Natural killer cell treated with Interleukin-12 subunit alpha and Interleukin-12 subunit beta and Interleukin-15 and Interleukin-18, amount 100 ng/mL, for 72 hours (primary cell): Measurements from ENCODE around the gene DBNDD1. TPM values are rescaled to one million over a fixed set of nuclear protein-coding genes. Genes with fewer than 3 reads are reported as not detected.
A peak's percentile ranks its signal among the peaks of the same experiment; 100 is the strongest.

ENCODE experiments used
- ATAC-seq, 2 donors: fragments of 150-1000 bp; cut with Tn5 transposase in 1 of 2; sonication (Bioruptor Pico), chemical (Tn5 transposase) in 1 of 2; 2 replicates each; pipeline ENCODE4 v1.10.0; 2021
- DNase-seq: peaks from one replicate; pipeline ENCODE4 v3.0.0; 2022; ENCODE audit warnings: low spot score
- H3K27ac Mint-ChIP-seq, 2 donors: 1 replicate in 1 of 2; 2 replicates in 1 of 2; pipeline ENCODE4 v1.8.0; 2022; ENCODE audit warnings: mixed read lengths in 2 of 2, mild to moderate bottlenecking in 1 of 2, moderate library complexity in 1 of 2
- H3K27me3 Mint-ChIP-seq, 2 donors: 1 replicate in 1 of 2; 2 replicates in 1 of 2; pipeline ENCODE4 v1.8.0; 2022; ENCODE audit warnings: mixed read lengths in 2 of 2
- H3K36me3 Mint-ChIP-seq: one replicate; pipeline ENCODE4 v1.8.0; 2022; ENCODE audit warnings: mixed read lengths
- H3K4me1 Mint-ChIP-seq, 2 donors: 1 replicate in 1 of 2; 2 replicates in 1 of 2; pipeline ENCODE4 v1.8.0; 2022; ENCODE audit warnings: low read depth in 2 of 2, mixed read lengths in 2 of 2, mild to moderate bottlenecking in 1 of 2
- H3K4me3 Mint-ChIP-seq: one replicate; pipeline ENCODE4 v1.8.0; 2022; ENCODE audit warnings: mixed read lengths
- H3K9me3 Mint-ChIP-seq: 2 replicates; pipeline ENCODE4 v1.8.0; 2022; ENCODE audit warnings: mixed read lengths
- total RNA-seq, 2 donors: library from RNA; stranded (reverse); gene quantifications; one replicate each; pipeline ENCODE4 v1.2.3, GENCODE V29; 2022

Gene DBNDD1
- total RNA-seq, 2 donors from 2014 or later = not detected

- no peak for DNase-seq
- peak; percentile 14 to 33 for ATAC-seq
- peak overlapping the region; percentile 88 to 97 for H3K27ac Mint-ChIP-seq
- peaks cover 7% of the 10 kb centered on the region for H3K36me3 Mint-ChIP-seq
- no peaks in the 10 kb centered on the region for H3K27me3 Mint-ChIP-seq
- H3K4me3 Mint-ChIP-seq = peak overlapping the region; percentile 34
- H3K9me3 Mint-ChIP-seq = no peaks in the 10 kb centered on the region
- peaks cover 14 to 16% of the 10 kb centered on the region in 2 donors for H3K4me1 Mint-ChIP-seq
These were observed 12.1 kb upstream of the DBNDD1 start for GRCh38 chr16:90031186-90031930.

DNA sequence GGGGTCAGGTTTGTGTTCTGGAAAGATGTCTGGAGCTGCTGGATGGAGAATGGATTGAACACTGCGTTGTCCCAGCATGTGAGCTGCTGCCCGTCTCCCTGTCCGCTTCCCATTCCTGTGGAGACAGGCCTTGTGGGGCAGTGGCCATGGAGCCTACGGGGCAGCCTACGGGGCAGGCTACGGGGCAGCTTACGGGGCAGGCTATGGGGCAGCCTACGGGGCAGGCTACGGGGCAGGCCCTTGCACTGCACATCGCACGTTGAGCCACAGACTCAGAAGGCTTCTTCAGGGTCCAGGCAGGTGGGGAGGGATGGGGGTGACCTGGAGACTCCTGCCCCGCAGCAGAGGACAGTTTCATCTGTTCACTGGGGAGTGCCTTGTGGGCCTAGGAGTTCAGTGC is 9.7 kb upstream of the DBNDD1 start:
- H3K9me3 Mint-ChIP-seq = no peaks in the 10 kb centered on the region
- no peaks in the 10 kb centered on the region for H3K27me3 Mint-ChIP-seq
- H3K4me3 Mint-ChIP-seq = no peak overlapping the region
- peaks cover 17 to 21% of the 10 kb centered on the region in 2 donors for H3K4me1 Mint-ChIP-seq
- peak in 1 of 2 donors; percentile 20 for ATAC-seq
- H3K36me3 Mint-ChIP-seq = peaks cover 7% of the 10 kb centered on the region
- DNase-seq = peak; percentile 48
- H3K27ac Mint-ChIP-seq = no peak overlapping the region

- no peak overlapping the region for H3K27ac Mint-ChIP-seq
- DNase-seq = peak; percentile 31
- H3K4me3 Mint-ChIP-seq = no peak overlapping the region
- peaks cover 7% of the 10 kb centered on the region for H3K36me3 Mint-ChIP-seq
- H3K9me3 Mint-ChIP-seq = no peaks in the 10 kb centered on the region
- H3K27me3 Mint-ChIP-seq = no peaks in the 10 kb centered on the region
- H3K4me1 Mint-ChIP-seq = peaks cover 17 to 21% of the 10 kb centered on the region in 2 donors
- ATAC-seq = no peak
These were observed 8.4 kb upstream of the DBNDD1 start for GRCh38 chr16:90027611-90028010.

- Mint-ChIP-seq H3K9me3 (no peaks in the 10 kb centered on the region), H3K36me3 (peaks cover 5% of the 10 kb centered on the region), H3K27me3 (no peaks in the 10 kb centered on the region), H3K4me3 (no peak overlapping the region), H3K4me1 (peaks cover 14 to 18% of the 10 kb centered on the region in 2 donors), H3K27ac (no peak overlapping the region)
- peak; percentile 18 to 45 for ATAC-seq
- peak; percentile 58 for DNase-seq
These were observed 6.9 kb upstream of the DBNDD1 start for GRCh38 chr16:90026135-90026534.

GRCh38 chr16:90023078-90023447 is 3.8 kb upstream of the DBNDD1 start:
- Mint-ChIP-seq H3K4me3 (no peak overlapping the region), H3K9me3 (no peaks in the 10 kb centered on the region), H3K4me1 (peaks cover 18 to 19% of the 10 kb centered on the region in 2 donors), H3K27ac (peak overlapping the region in 1 of 2 donors; percentile 23), H3K27me3 (peaks cover 6 to 7% of the 10 kb centered on the region in 2 donors), H3K36me3 (peaks cover 5% of the 10 kb centered on the region)
- no peak for ATAC-seq
- peak; percentile 16 for DNase-seq

DNA sequence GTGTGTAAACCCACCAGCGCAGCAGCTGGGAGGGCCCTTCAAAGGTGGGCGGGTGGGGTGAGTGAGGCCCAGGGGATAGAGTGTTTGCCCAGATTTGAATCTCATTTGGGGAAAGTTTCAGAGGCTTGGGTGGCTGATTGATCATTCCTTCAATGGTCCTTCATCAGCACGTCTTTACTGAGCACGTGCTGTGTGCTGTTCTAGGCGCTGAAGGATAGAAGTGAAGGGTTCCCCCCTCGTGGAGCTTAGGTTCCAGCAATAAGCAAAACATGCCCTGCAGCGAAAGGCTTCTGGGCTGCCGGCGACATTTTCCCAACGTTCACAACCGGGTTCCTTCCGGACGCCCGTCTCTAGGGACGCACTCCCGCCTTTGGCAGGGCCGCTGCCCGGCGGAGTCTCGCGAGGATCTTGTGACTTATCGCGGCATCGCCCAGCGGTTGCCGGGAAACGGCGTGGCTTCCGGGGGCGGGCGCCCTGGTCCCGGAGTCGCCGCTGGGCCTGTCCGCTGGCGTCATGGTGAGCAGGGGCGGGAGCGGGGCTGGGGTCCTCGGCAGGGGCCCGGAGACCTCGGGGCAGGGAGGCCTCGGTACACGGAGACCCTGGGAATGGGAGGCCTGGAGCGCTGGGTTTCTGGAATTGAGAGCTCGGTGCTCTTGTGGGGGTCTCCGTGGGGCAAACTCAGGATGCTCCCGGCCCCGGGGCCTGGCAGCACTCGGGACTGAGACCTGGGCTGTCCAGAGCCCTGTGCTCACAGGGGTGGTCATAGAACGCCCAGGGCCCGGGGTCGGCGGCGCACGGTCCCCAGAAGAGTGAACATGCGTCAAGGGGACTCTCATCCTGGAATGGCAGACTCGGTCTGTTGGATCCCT is 3.2 kb upstream of the DBNDD1 start:
- Mint-ChIP-seq H3K4me3 (peak overlapping the region; percentile 69), H3K27me3 (peaks cover 6 to 7% of the 10 kb centered on the region in 2 donors), H3K36me3 (peaks cover 5% of the 10 kb centered on the region), H3K27ac (peak overlapping the region; percentile 23 to 75), H3K4me1 (peaks cover 18 to 19% of the 10 kb centered on the region in 2 donors), H3K9me3 (no peaks in the 10 kb centered on the region)
- DNase-seq (peak; percentile 91), ATAC-seq (peak; percentile 89 to 93)

DNA sequence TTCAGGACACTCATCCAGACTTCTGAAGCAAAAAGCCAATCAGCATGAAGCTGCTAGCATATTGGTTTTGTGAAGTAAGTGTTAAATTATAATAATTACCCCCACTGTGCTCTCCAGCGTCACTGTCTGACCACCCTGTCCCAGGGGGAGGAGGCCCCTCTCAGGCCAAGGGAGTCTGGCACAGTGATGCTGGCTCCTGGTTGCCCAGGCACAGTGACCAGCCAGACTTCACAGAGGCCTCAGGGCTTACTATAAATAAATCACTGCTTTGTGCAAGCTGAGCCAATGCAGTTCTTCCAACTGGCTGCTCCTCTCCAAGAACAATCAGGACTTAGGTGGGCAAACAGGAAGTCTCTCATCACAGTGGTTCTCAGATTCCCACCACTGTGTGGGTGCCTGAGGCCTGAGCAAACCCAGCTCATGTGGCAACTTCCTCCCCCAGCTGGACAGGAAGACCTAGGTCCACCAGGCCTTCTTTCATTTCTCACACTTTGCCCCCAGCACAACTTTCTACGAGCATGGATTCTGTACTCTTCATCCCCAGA is 1.7 kb upstream of the DBNDD1 start:
- peak overlapping the region; percentile 25 for H3K4me3 Mint-ChIP-seq
- ATAC-seq (no peak), DNase-seq (peak; percentile 35)
- no peaks in the 10 kb centered on the region for H3K9me3 Mint-ChIP-seq
- H3K36me3 Mint-ChIP-seq = peaks cover 5% of the 10 kb centered on the region
- H3K4me1 Mint-ChIP-seq = peaks cover 12 to 16% of the 10 kb centered on the region in 2 donors
- peaks cover 6 to 7% of the 10 kb centered on the region in 2 donors for H3K27me3 Mint-ChIP-seq
- H3K27ac Mint-ChIP-seq = no peak overlapping the region

DNA sequence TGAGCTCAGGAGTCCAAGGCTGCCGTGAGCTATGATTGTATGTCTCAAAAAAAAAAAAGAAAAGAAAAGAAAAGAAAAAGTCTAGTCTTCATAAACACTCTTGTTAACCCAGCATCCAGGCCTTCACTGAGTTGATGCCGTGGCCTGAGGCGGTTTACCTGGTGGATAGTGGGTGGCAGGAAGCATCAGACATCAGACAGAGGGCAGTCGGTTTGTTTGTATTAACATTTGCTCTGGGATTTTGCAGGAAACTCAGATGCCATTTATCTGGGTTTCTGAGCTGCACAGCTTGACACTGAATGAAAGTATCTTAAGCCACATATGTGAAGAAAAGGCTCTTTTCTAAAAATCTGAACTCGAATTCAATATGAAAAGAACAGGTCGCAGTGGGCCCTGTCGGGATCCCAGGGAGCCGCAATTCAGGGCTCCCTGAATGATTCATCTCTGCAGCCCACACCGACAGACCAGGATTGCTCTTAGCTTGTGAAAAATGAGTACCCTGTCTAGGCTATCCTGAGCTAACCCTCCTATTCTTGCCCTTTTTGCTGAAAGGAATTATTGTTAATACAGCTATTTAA is 1.1 kb upstream of the DBNDD1 start:
- peak overlapping the region; percentile 67 for H3K4me3 Mint-ChIP-seq
- peaks cover 5% of the 10 kb centered on the region for H3K36me3 Mint-ChIP-seq
- no peaks in the 10 kb centered on the region for H3K9me3 Mint-ChIP-seq

GRCh38 chr16:90019543-90020259 is 445 bp upstream of the DBNDD1 start:
- no peaks in the 10 kb centered on the region for H3K9me3 Mint-ChIP-seq
- H3K27ac Mint-ChIP-seq = no peak overlapping the region
- ATAC-seq (peak; percentile 24), DNase-seq (no peak)
- peaks cover 6 to 17% of the 10 kb centered on the region in 2 donors for H3K27me3 Mint-ChIP-seq
- H3K4me1 Mint-ChIP-seq = peaks cover 9 to 16% of the 10 kb centered on the region in 2 donors
- H3K4me3 Mint-ChIP-seq = peak overlapping the region; percentile 67
- peaks cover 5% of the 10 kb centered on the region for H3K36me3 Mint-ChIP-seq

More for the DNA sequence above, 1.1 kb upstream of the DBNDD1 start:
- peaks cover 6 to 13% of the 10 kb centered on the region in 2 donors for H3K27me3 Mint-ChIP-seq
- no peak overlapping the region for H3K27ac Mint-ChIP-seq
- DNase-seq (no peak), ATAC-seq (no peak)
- peaks cover 9 to 16% of the 10 kb centered on the region in 2 donors for H3K4me1 Mint-ChIP-seq

DNA sequence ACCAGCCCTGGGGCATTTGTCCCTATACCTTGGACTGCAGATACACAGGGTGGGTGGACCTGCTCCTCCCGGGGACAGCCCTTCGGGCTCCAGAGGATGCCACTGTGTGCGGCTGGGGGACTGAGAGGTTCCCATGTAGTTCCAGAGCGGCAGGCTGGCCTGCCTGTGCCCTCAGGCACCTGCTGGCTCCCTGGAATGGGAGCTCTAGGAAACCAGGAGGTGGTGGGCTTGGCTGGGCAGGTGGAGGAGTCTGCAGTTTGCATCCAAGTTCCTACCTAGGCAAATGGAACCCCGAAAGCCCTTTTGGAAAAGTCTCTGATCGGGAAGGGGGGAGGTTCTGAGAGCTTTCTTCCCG is 982 bp downstream of the DBNDD1 start:
- H3K4me3 Mint-ChIP-seq = peak overlapping the region; percentile 45

DNA sequence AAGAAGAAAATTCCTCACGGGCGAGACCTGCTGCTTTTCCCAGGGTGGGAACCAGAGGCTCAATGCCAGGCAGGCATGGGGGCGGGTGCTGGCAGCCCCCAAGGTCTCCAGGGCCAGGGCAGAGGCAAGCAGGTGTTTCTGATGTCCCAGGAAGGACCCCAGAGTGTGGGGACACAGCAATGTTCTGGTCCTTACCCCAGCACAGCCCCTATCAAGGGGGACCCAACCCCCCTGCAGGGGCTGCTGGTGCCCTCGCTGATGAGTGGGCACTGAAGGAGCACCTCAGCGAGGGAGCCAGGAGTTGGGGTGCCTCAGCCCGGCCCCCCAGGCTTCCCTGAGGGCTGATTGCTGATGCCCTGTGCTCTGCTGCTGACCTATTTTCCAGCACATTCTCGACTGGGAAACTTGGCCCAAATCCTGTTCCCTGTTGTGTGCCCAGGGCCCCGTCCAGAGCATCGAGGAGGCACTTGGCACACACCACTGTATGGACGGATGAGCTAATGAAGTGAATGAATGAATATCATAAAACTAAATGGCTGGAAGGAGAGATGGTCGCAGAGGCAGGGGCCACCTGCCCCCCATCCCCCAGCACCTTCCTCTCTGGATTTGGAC is 2.8 kb downstream of the DBNDD1 start:
- peak; percentile 55 for DNase-seq
- no peaks in the 10 kb centered on the region for H3K9me3 Mint-ChIP-seq
- peaks cover 11 to 17% of the 10 kb centered on the region in 2 donors for H3K27me3 Mint-ChIP-seq
- H3K36me3 Mint-ChIP-seq = no peaks in the 10 kb centered on the region
- no peak overlapping the region for H3K27ac Mint-ChIP-seq
- no peak for ATAC-seq
- H3K4me3 Mint-ChIP-seq = no peak overlapping the region
- peaks cover 0 to 8% of the 10 kb centered on the region in 2 donors for H3K4me1 Mint-ChIP-seq

More for the DNA sequence above, 982 bp downstream of the DBNDD1 start:
- DNase-seq = peak; percentile 35
- no peak for ATAC-seq
- Mint-ChIP-seq H3K9me3 (no peaks in the 10 kb centered on the region), H3K27ac (no peak overlapping the region), H3K27me3 (peaks cover 9 to 17% of the 10 kb centered on the region in 2 donors), H3K4me1 (peaks cover 9 to 16% of the 10 kb centered on the region in 2 donors), H3K36me3 (peaks cover 5% of the 10 kb centered on the region)

GRCh38 chr16:90015586-90016338 is 3.5 kb downstream of the DBNDD1 start:
- no peak overlapping the region for H3K27ac Mint-ChIP-seq
- no peaks in the 10 kb centered on the region for H3K9me3 Mint-ChIP-seq
- no peak overlapping the region for H3K4me3 Mint-ChIP-seq
- no peaks in the 10 kb centered on the region for H3K36me3 Mint-ChIP-seq
- peaks cover 0 to 4% of the 10 kb centered on the region in 2 donors for H3K4me1 Mint-ChIP-seq
- peaks cover 11 to 17% of the 10 kb centered on the region in 2 donors for H3K27me3 Mint-ChIP-seq
- DNase-seq (peak; percentile 35), ATAC-seq (no peak)
